ENCODE results near the gene DLL4. TPM values are rescaled to one million over a fixed set of nuclear protein-coding genes. Genes with fewer than 3 reads are reported as not detected.

The DLL4 gene
- total RNA-seq (2.3 and 2.8 TPM in 2 replicates), polyA plus RNA-seq (1.1 TPM in 1 of 2 replicates, not detected in the other)

DNA sequence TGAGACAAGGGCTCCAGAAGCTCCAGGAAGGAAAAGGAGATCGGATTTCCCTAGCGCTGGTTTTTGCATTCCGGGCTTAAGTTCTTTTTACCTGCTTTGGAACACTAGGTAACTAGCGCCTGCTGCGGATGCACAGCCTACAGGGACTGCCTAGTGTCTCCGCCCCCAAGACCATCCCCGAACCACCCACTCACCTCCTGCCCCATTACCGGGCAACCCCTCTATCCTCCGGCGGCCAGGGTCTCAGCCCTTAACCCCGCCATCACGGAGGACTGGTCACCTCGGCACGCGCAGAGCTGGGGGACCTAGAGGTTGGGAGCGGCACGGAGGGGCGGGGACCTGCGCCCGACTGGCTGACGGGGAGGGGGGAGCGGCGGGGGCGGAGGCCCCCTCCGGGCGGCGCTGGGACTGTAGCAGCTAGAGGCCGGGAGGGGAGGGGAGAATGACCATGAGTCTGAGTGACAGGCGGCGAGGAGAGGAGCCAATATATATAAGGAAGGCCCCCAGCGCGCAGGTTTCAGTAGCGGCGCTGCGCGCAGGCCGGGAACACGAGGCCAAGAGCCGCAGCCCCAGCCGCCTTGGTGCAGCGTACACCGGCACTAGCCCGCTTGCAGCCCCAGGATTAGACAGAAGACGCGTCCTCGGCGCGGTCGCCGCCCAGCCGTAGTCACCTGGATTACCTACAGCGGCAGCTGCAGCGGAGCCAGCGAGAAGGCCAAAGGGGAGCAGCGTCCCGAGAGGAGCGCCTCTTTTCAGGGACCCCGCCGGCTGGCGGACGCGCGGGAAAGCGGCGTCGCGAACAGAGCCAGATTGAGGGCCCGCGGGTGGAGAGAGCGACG is at the start of gene DLL4:
DLL4 (plus strand) TSS at position 520 of the 839 bp plus-strand sequence. CDS start 329 bp downstream, outside the sequence.
- peak; percentile 86 for DNase-seq (ENCODE audit: low spot score)
- H3K4me3 ChIP-seq = peak within 1 kb of the TSS; percentile 33
- H3K27me3 ChIP-seq = peaks cover 53% of the 10 kb centered on the region

DNA sequence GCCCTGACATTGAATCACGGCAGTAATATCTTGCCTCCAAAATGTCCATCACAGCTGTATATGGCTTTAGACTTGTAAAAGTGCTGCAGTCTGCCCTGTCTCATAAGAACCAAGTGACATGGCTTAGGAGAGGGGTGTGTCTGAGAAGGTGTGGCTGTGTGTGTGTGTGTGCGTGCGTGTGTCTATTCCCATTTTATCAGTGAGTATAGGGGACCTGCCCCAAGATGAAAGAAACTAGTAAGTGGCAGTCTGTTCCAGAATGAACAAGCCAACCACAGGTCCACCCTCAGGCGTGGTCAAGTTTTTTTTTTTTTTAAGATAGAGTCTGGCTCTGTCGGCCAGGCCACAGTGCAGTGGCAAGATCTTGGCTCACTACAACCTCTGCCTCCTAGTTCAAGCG is 49.5 kb upstream of the DLL4 start:
- Histone ChIP-seq H3K9me2 (replicated peaks; ENCODE audit: insufficient read depth) (no peaks in the 10 kb centered on the region), H3K36me3 (replicated peaks; ENCODE audit: insufficient read depth, low read depth) (no peaks in the 10 kb centered on the region), H3K9me3 (ENCODE audit: low read depth) (no peaks in the 10 kb centered on the region), H3K4me3 (no peak overlapping the region), H3K4me2 (no peak overlapping the region), H3K27ac (no peak overlapping the region), H3K27me3 (no peaks in the 10 kb centered on the region), H3K79me2 (no peaks in the 10 kb centered on the region), H3K4me1 (ENCODE audit: insufficient read depth) (no peaks in the 10 kb centered on the region), H4K20me1 (ENCODE audit: insufficient read depth, poor library complexity, severe bottlenecking) (no peaks in the 10 kb centered on the region), H2AFZ (no peak overlapping the region)
- no peak for DNase-seq (ENCODE audit: low spot score)
- WGBS (ENCODE audit: low lambda C conversion rate, missing lambda C conversion rate) = 77% methylated on average over 6 of the region's 6 CpGs
- TF ChIP-seq EZH2 (IDR thresholded peaks at IDR 0.05; ENCODE audit: borderline replicate concordance) (no peak), EZH2phosphoT487 (IDR thresholded peaks at IDR 0.05; ENCODE audit: low read depth, severe bottlenecking, unreplicated experiment) (no peak)
- TF ChIP-seq, protein P1, sequence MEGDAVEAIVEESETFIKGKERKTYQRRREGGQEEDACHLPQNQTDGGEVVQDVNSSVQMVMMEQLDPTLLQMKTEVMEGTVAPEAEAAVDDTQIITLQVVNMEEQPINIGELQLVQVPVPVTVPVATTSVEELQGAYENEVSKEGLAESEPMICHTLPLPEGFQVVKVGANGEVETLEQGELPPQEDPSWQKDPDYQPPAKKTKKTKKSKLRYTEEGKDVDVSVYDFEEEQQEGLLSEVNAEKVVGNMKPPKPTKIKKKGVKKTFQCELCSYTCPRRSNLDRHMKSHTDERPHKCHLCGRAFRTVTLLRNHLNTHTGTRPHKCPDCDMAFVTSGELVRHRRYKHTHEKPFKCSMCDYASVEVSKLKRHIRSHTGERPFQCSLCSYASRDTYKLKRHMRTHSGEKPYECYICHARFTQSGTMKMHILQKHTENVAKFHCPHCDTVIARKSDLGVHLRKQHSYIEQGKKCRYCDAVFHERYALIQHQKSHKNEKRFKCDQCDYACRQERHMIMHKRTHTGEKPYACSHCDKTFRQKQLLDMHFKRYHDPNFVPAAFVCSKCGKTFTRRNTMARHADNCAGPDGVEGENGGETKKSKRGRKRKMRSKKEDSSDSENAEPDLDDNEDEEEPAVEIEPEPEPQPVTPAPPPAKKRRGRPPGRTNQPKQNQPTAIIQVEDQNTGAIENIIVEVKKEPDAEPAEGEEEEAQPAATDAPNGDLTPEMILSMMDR (IDR thresholded peaks at IDR 0.05; ENCODE audit: poor library complexity) = no peak

More for the DNA sequence above, at the start of gene DLL4:
- Histone ChIP-seq H3K79me2 (no peaks in the 10 kb centered on the region), H4K20me1 (ENCODE audit: insufficient read depth, poor library complexity, severe bottlenecking) (peaks cover 3% of the 10 kb centered on the region), H2AFZ (peak within 1 kb of the TSS; percentile 56), H3K4me1 (ENCODE audit: insufficient read depth) (peaks cover 75% of the 10 kb centered on the region), H3K36me3 (replicated peaks; ENCODE audit: insufficient read depth, low read depth) (no peaks in the 10 kb centered on the region), H3K9me2 (replicated peaks; ENCODE audit: insufficient read depth) (no peaks in the 10 kb centered on the region), H3K27ac (no peak within 1 kb of the TSS), H3K9me3 (ENCODE audit: low read depth) (no peaks in the 10 kb centered on the region), H3K4me2 (peak within 1 kb of the TSS; percentile 99)
- WGBS (ENCODE audit: low lambda C conversion rate, missing lambda C conversion rate) = under 1% methylated on average over 60 of the region's 71 CpGs
- TF ChIP-seq, protein P1 (IDR thresholded peaks at IDR 0.05; ENCODE audit: poor library complexity) = no peak
- peak; percentile 68 for TF ChIP-seq EZH2 (IDR thresholded peaks at IDR 0.05; ENCODE audit: borderline replicate concordance)
- TF ChIP-seq EZH2phosphoT487 (IDR thresholded peaks at IDR 0.05; ENCODE audit: low read depth, severe bottlenecking, unreplicated experiment) = peak; percentile 43

DNA sequence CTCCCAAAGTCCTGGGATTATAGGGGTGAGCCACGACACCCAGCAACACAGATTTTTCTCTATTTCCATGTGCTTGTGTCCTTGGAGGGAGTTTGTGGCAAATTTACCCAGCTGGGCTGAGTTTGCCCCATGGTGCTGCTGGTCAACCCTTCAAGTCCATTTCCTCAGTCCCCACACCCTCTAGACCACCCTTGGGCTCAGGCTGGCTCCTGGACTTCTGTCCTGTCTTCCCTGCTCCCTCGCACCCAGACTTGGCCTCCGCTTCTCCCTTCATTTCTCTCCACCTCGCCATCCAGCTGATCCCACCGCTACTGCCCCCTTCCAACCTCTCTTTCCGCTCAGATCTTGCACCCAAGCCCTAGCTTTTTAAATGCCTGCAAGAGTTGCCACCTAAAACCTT is 47.8 kb upstream of the DLL4 start:
- H3K27me3 ChIP-seq = no peaks in the 10 kb centered on the region
- H3K4me3 ChIP-seq = no peak overlapping the region
- 96% methylated on average over 6 of the region's 6 CpGs for WGBS (ENCODE audit: low lambda C conversion rate, missing lambda C conversion rate)
- no peaks in the 10 kb centered on the region for H3K79me2 ChIP-seq
- no peak overlapping the region for H2AFZ ChIP-seq
- no peaks in the 10 kb centered on the region for H3K4me1 ChIP-seq (ENCODE audit: insufficient read depth)
- H3K4me2 ChIP-seq = no peak overlapping the region
- TF ChIP-seq EZH2phosphoT487 (IDR thresholded peaks at IDR 0.05; ENCODE audit: low read depth, severe bottlenecking, unreplicated experiment) (no peak), EZH2 (IDR thresholded peaks at IDR 0.05; ENCODE audit: borderline replicate concordance) (no peak)
- TF ChIP-seq, protein P1 (IDR thresholded peaks at IDR 0.05; ENCODE audit: poor library complexity) = no peak
- no peaks in the 10 kb centered on the region for H3K9me2 ChIP-seq (replicated peaks; ENCODE audit: insufficient read depth)
- H3K36me3 ChIP-seq (replicated peaks; ENCODE audit: insufficient read depth, low read depth) = no peaks in the 10 kb centered on the region
- no peaks in the 10 kb centered on the region for H4K20me1 ChIP-seq (ENCODE audit: insufficient read depth, poor library complexity, severe bottlenecking)
- no peaks in the 10 kb centered on the region for H3K9me3 ChIP-seq (ENCODE audit: low read depth)
- no peak overlapping the region for H3K27ac ChIP-seq
- no peak for DNase-seq (ENCODE audit: low spot score)
